ENCODE measurements around the gene DAGLA.

The DAGLA gene

DNA sequence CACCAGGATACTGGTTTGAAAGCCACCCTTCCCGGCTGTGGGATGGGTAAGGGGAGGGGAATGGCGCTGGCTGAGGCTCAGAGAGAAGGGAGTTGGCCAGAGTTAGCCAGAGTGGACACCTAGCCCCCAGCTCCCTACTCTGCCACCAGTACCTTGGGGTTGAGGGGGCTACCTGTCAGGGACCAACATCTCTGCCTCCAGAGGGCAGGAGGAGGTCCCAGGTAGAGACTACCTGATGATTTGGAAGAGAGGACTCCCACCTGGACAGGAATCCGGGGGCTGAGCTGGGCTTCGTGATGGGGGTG lies 75.9 kb downstream of the DAGLA start:
- no peak for DNase-seq
- Histone ChIP-seq H3K36me3 (no peaks in the 10 kb centered on the region), H3K9me3 (no peaks in the 10 kb centered on the region), H3K27me3 (no peaks in the 10 kb centered on the region), H3K4me3 (ENCODE audit: low read depth, low read length) (no peak overlapping the region), H3K4me1 (no peaks in the 10 kb centered on the region)
- TF ChIP-seq CTCF (IDR thresholded peaks at IDR 0.05; ENCODE audit: low read depth, low read length): no peak

DNA sequence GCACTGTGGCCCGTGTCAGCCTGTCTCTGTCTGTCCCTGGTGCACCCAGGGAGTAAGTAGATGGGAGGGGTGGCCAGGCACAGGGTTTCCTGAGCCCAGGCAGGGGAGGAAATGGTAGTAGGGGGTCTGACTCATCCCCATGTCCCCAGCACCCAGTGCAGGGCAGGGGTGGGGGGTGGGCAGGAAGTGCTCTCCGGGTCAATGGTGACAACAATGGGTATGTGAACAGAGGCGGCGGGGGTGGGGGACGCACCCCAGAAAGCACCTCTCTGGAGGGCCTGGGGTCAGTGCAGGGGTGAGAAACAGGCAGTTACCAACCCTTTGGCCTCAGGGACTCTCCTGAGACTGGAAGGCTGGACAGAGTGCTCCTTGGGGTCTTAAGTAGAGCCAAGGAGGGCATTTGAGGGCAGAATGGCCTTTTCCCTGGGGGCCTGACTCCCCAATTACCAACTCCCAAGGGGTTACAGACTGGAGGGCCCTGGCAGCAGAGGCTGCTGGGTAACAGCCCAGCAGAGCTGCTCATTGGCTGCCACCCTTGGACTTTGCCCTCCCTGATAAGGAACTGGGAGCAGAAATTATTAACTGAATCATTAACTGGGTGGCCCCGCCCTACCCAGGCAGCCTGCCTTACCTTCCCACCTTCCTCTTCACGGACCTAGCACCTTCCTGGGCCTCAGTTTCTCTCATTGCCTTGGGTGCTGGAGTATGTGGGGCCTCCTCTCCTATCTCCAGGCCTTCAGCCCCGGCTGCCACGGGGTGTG lies 76.4 kb downstream of the DAGLA start:
- DNase-seq: no peak
- no peaks in the 10 kb centered on the region for H3K9me3 ChIP-seq
- no peak for TF ChIP-seq CTCF (IDR thresholded peaks at IDR 0.05; ENCODE audit: low read depth, low read length)
- H3K36me3 ChIP-seq: no peaks in the 10 kb centered on the region
- no peak overlapping the region for H3K4me3 ChIP-seq (ENCODE audit: low read depth, low read length)
- H3K4me1 ChIP-seq: no peaks in the 10 kb centered on the region
- no peaks in the 10 kb centered on the region for H3K27me3 ChIP-seq

GRCh38 chr11:61757213-61757862 lies 77.1 kb downstream of the DAGLA start:
- Histone ChIP-seq H3K27me3 (no peaks in the 10 kb centered on the region), H3K4me1 (no peaks in the 10 kb centered on the region), H3K36me3 (no peaks in the 10 kb centered on the region), H3K4me3 (ENCODE audit: low read depth, low read length) (no peak overlapping the region), H3K9me3 (no peaks in the 10 kb centered on the region)
- no peak for DNase-seq
- no peak for TF ChIP-seq CTCF (IDR thresholded peaks at IDR 0.05; ENCODE audit: low read depth, low read length)

DNA sequence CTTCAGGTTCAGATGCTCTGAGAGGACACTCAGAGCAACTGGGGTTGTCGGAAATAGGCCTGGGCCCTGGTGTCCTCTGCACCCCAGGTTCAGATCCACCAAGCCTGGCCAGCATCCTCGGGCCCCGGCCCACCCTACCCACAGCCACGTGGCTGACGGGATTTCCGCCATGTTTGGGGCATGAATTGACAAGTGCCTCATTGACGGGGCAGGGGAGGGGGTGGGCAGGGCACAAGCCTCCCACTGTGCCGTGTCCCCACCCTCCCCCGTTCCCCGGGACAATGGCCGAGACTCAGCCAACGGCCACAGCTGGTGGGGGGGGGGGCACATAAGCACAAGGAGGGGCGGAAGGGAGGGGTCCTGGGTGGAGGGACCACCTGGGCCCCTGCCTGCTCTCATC lies 80.8 kb downstream of the DAGLA start:
- no peak for TF ChIP-seq CTCF (IDR thresholded peaks at IDR 0.05; ENCODE audit: low read depth, low read length)
- Histone ChIP-seq H3K4me1 (no peaks in the 10 kb centered on the region), H3K36me3 (no peaks in the 10 kb centered on the region), H3K27me3 (no peaks in the 10 kb centered on the region), H3K4me3 (ENCODE audit: low read depth, low read length) (no peak overlapping the region), H3K9me3 (no peaks in the 10 kb centered on the region)
- DNase-seq: no peak

DNA sequence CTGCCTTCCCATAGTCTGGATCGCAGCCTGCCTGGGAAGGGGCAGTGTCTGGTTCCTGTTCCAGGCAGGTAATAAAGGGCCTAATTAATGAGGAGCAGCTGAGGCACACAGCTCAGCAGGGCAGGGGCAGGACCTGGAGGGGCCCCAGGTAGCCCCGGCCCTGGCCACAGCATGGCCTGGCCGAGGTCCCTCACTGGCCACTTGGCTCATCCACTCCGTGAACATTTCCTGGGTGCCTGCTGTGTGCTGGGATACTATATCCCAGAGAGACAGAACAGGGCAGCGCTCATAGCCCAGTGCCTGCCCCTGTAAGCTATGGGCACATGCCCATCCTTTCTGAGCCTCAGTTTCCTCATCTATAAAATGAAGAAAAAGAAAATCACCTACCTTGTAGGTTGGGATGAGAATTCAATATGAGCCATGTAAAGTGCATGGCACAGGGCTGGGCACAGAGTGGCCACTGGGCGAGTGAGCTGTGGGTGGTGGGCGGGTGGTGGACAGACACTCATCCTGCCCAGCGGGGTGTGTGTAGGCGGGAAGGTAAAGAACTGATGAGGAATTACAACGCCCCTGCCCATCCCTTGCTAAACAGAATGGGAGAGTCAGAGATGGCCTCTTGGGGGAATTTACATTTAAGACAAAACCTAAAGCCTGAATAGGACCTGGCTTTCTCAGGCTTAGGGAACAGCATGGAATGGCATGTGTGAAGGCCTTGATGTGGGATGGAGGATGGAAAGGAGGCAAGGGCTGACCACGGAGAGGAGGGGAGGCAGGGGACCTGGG lies 81.4 kb downstream of the DAGLA start:
- Histone ChIP-seq H3K4me1 (no peaks in the 10 kb centered on the region), H3K9me3 (no peaks in the 10 kb centered on the region), H3K36me3 (no peaks in the 10 kb centered on the region), H3K4me3 (ENCODE audit: low read depth, low read length) (no peak overlapping the region), H3K27me3 (no peaks in the 10 kb centered on the region)
- no peak for DNase-seq
- TF ChIP-seq CTCF (IDR thresholded peaks at IDR 0.05; ENCODE audit: low read depth, low read length): no peak

DNA sequence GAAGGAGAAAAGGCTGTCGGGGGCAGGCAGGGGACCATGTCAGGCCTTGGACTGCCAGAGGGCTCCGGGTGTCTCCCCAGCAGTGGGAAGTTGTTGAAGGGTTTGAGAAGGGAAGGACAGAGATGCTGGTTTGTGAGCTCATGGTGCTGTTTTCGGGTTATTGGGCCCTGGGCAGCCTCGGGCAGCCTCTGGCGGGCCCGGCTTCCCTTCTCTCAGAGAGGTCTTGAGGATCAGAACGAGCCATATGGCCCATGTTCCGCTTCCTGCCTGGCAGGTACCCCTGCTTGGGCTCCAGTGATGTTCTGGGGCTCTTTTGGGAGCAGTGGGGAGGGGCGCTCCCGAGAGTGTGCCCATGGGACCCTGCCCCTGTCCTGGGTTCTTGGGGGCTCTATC lies 82.0 kb downstream of the DAGLA start:
- no peak for TF ChIP-seq CTCF (IDR thresholded peaks at IDR 0.05; ENCODE audit: low read depth, low read length)
- no peak overlapping the region for H3K4me3 ChIP-seq (ENCODE audit: low read depth, low read length)
- DNase-seq: no peak
- H3K9me3 ChIP-seq: no peaks in the 10 kb centered on the region
- H3K4me1 ChIP-seq: no peaks in the 10 kb centered on the region
- H3K36me3 ChIP-seq: no peaks in the 10 kb centered on the region
- no peaks in the 10 kb centered on the region for H3K27me3 ChIP-seq
